Uterus (tissue), 4 donors: ENCODE results near the gene PKM. TPM values are rescaled to one million over a fixed set of nuclear protein-coding genes. Genes with fewer than 3 reads are reported as not detected.

Experiments used
- DNase-seq, 2 donors: peaks; one replicate each; pipeline ENCODE4 v3.0.0-alpha.2; 2019 to 2020
- H3K27ac ChIP-seq, 2 donors: fragments of 200-600 bp; sonication (generic); 1 replicate in 1 of 2; 2 replicates in 1 of 2; pipeline ENCODE4 v1.5.1; 2016 to 2018
- H3K27me3 ChIP-seq, 2 donors: fragments of 200-600 bp; sonication (generic); one replicate each; pipeline ENCODE4 v1.5.1; 2018 to 2019; ENCODE audit warnings: control low read depth in 1 of 2
- H3K36me3 ChIP-seq, 2 donors: fragments of 200-600 bp; sonication (generic); one replicate each; pipeline ENCODE4 v1.5.1; 2019; ENCODE audit warnings: control low read depth in 1 of 2
- H3K4me1 ChIP-seq, 2 donors: fragments of 200-600 bp; sonication (generic); one replicate each; pipeline ENCODE4 v1.5.1; 2018 to 2019; ENCODE audit warnings: control low read depth in 1 of 2
- H3K4me3 ChIP-seq, 2 donors: fragments of 200-600 bp; sonication (generic); 1 replicate in 1 of 2; 2 replicates in 1 of 2; pipeline ENCODE4 v1.5.1; 2018 to 2019; ENCODE audit warnings: mild to moderate bottlenecking in 1 of 2
- H3K9me3 ChIP-seq, 2 donors: fragments of 200-600 bp; sonication (generic); one replicate each; pipeline ENCODE4 v1.5.1; 2019; ENCODE audit warnings: control low read depth in 1 of 2
- POLR2A ChIP-seq, 2 donors: fragments of 450-650 bp; IDR thresholded peaks; one replicate each; pipeline ENCODE4 v1.6.1; 2016; ENCODE audit warnings: antibody characterized with exemption in 2 of 2, mild to moderate bottlenecking in 1 of 2, moderate library complexity in 1 of 2
- intact Hi-C: fragments of 100-400 bp; cut with DNase I; formaldehyde crosslinking; loops from one replicate; pipeline ENCODE4 v1.15.1; 2023; ENCODE audit warnings: low total_unique reads
- total RNA-seq, 4 donors: library from RNA; depleted of rRNA in 3 of 4; stranded (reverse); fragments of >200 nt in 3 of 4; gene quantifications; one replicate each; pipeline versions ENCODE4 v1.1.0 to v1.2.4, GENCODE V29; 2014 to 2023
- TF ChIP-seq, protein P1 (sequence below), 4 experiments: fragments of 200-600 bp in 2 of 4; fragments of 450-650 bp in 2 of 4; sonication (generic) in 2 of 4; IDR thresholded peaks; one replicate each; pipeline ENCODE4 v1.5.1; 2016 to 2019; ENCODE audit warnings: antibody characterized with exemption in 4 of 4, mild to moderate bottlenecking in 2 of 4, moderate library complexity in 1 of 4
- donor health status: DM: yes; HTN: yes; CAD: no.

Gene PKM
- total RNA-seq, 4 donors from 2014 or later: 101 to 443 (median 191) TPM

DNA sequence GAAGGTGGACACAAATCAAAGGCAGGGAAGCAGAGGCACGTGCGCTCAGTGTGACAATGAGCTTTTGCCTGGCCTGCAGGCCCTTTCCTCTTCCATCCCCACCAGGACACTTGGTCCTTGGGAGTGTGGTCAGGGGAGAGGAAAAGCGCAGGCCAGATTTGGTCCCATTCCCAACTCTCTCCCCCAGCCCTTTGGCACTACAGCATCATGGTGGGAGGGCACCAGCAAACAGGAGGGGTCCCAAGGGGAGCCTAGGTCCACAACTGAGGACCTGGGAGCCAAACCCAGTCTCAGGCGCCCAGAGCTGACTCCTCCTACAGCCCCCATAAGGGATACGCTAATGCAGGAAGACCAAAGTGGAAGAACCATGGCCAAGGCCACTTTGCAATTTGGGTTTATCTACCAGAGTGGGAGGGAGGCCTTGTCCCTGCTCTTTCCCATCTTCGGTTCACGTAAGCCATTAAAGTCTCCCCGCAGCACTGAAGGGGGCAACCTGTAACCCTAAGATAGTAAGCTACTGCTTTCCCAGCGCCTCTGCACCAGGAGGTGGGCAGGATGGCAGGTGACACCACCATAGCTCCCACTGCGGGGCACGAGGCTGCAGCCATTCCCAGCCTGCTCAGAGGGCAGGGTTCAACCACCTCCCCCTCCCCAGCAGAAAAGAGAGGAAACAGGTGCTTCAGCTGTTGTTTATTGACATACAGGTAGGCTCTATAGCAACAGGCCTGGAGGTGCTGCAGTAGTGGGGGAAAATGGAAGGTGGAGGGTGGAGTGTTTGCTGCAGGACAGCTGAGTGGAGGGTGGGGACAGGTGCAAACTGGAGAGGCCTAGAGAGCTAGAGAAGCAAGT, 32.4 kb downstream of the PKM start:
- Histone ChIP-seq H3K27me3 (peaks cover 0 to 11% of the 10 kb centered on the region in 2 donors), H3K4me3 (no peak overlapping the region), H3K9me3 (no peaks in the 10 kb centered on the region), H3K36me3 (no peaks in the 10 kb centered on the region), H3K27ac (no peak overlapping the region), H3K4me1 (peaks cover 0 to 5% of the 10 kb centered on the region in 2 donors)
- TF ChIP-seq, protein P1, sequence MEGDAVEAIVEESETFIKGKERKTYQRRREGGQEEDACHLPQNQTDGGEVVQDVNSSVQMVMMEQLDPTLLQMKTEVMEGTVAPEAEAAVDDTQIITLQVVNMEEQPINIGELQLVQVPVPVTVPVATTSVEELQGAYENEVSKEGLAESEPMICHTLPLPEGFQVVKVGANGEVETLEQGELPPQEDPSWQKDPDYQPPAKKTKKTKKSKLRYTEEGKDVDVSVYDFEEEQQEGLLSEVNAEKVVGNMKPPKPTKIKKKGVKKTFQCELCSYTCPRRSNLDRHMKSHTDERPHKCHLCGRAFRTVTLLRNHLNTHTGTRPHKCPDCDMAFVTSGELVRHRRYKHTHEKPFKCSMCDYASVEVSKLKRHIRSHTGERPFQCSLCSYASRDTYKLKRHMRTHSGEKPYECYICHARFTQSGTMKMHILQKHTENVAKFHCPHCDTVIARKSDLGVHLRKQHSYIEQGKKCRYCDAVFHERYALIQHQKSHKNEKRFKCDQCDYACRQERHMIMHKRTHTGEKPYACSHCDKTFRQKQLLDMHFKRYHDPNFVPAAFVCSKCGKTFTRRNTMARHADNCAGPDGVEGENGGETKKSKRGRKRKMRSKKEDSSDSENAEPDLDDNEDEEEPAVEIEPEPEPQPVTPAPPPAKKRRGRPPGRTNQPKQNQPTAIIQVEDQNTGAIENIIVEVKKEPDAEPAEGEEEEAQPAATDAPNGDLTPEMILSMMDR (IDR thresholded peaks at IDR 0.05): no peak
- TF ChIP-seq POLR2A (IDR thresholded peaks at IDR 0.05): no peak
- intact Hi-C loops: no loop called here
- DNase-seq: no peak

DNA sequence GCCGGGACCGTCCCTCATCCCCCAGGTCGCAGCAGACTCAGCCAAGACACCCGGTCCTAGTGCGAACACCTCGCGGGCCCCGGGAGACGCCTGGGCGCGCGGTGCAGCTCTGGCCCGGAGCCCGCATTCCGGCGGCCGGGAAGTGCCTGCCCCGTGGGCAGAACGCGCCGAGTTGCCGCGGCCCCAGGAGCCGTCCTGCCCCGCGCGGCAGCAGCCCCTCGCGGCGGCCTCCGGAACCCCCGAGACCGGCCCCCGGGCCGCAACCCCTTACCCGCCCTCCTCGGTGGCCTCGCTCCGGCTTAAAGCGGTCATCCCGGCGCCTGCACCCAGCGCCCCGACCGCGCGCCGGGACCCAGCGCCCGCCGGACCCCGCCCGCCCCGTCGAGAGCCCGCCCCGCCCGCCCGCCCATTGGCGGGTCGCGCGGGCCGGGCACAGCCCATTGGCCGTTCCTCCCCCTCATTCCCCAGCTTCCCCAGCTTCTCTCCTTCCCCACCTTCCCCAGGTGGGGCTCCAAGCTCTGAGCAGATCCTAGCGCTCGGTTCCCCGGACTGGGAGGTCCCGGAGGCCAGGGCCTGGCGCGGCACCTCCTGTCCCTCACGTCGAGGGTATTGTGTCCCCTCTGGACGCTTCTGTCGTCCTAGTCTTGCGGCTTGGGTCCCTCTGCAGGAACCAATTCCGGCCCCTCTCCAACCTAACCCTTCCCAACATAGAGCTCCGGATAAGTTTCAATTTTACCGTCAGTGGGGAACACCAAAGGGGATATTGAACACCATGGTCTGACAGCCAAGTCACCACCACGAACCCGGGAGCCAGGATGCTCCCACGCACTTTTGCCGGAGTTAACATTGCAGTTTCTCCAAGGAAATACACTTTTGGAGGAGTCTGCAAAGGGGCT, 33.3 kb downstream of the PKM start, which contains the start of gene GRAMD2A:
Gene GRAMD2A, minus strand, starts transcription at position 328 of the 896 bp plus-strand sequence.
- intact Hi-C loops: no loop called here
- no peak for TF ChIP-seq POLR2A (IDR thresholded peaks at IDR 0.05)
- TF ChIP-seq, protein P1 (IDR thresholded peaks at IDR 0.05): no peak
- Histone ChIP-seq H3K36me3 (no peaks in the 10 kb centered on the region), H3K9me3 (no peaks in the 10 kb centered on the region), H3K27me3 (peaks cover 0 to 11% of the 10 kb centered on the region in 2 donors), H3K4me3 (peak within 1 kb of the TSS in 1 of 2 donors; percentile 34), H3K4me1 (peaks cover 0 to 5% of the 10 kb centered on the region in 2 donors), H3K27ac (no peak within 1 kb of the TSS)
- DNase-seq: no peak

DNA sequence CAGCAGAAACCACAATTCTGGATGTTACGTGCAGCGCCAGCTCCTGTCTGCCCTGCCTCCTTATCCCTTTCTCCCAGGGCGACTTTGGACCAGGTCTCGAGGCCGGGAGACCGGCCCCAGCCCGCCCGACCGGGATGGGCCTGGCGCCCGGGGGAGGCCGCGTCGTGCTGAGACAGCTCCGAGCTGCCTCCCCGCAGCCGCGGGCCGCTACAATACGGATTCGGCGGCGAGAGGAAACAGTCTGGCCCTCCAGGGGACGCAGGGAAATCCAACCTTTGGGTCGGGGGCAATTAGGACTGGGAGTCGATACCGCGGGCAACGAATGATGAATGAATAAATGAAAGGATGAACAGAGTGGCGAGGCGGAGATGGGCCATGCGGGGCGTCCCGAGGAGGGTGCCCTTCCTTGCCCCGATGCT, 33.9 kb downstream of the PKM start:
- H3K9me3 ChIP-seq: no peaks in the 10 kb centered on the region
- peaks cover 0 to 5% of the 10 kb centered on the region in 2 donors for H3K4me1 ChIP-seq
- peak overlapping the region in 1 of 2 donors; percentile 34 for H3K4me3 ChIP-seq
- H3K27ac ChIP-seq: no peak overlapping the region
- H3K27me3 ChIP-seq: peaks cover 0 to 11% of the 10 kb centered on the region in 2 donors
- DNase-seq: no peak
- intact Hi-C loops: no loop called here
- TF ChIP-seq POLR2A (IDR thresholded peaks at IDR 0.05): no peak
- no peaks in the 10 kb centered on the region for H3K36me3 ChIP-seq

DNA sequence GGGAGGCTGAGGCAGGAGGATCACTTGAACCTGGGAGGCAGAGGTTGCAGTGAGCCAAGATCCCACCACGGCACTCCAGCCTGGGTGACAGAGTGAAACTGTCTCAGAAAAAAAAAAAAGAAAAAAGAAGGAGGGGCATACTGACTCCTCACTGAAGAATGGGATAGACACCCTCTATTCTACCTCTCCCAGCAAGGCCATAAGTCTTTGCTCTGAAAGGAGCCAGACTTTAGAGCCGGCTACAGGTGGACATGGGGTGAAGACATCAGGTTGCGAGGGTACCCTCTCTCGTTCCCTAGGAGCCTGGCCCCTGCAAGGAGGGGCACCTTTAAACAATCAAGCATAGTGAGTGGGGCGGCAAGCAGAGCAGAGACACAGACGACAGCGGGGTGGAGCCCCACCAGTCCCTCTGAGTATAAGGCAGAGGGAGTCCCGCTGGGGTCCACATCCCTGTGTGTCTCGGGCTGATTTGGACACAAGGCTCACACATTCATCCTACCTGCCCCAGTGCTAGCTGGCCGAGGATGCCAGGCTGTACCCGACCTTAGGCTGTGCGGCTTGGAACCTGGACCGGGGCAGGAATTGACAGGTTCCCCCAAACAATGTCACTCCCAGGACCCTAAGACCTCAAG, 34.5 kb downstream of the PKM start:
- H3K36me3 ChIP-seq: no peaks in the 10 kb centered on the region
- H3K4me3 ChIP-seq: no peak overlapping the region
- no peak for DNase-seq
- no peak overlapping the region for H3K27ac ChIP-seq
- no peak for TF ChIP-seq POLR2A (IDR thresholded peaks at IDR 0.05)
- TF ChIP-seq, protein P1 (IDR thresholded peaks at IDR 0.05): no peak
- intact Hi-C loops: no loop called here
- no peaks in the 10 kb centered on the region for H3K9me3 ChIP-seq
- H3K27me3 ChIP-seq: peaks cover 0 to 11% of the 10 kb centered on the region in 2 donors
- peaks cover 0 to 5% of the 10 kb centered on the region in 2 donors for H3K4me1 ChIP-seq

DNA sequence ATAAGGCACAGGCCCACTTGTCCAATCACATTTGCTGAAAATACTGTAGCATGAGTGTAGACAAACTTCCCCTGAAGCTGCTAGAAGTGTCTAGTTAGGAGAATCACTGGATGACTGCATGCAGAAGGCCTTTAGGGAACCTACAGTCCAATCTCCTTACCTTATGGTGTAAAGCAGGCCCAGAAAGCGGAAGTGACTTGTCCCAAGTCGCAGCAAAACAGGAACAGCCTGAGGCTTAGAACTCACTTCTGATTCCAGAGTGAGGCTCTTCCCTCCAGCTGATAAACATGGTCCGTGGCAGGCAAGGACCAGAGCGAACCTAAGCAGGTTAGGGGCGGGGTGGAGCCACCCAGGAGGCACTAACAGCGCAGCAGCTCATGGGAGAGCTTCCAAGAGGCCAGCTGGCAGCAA, 35.9 kb downstream of the PKM start:
- Histone ChIP-seq H3K27ac (no peak overlapping the region), H3K9me3 (no peaks in the 10 kb centered on the region), H3K4me1 (peaks cover 0 to 5% of the 10 kb centered on the region in 2 donors), H3K27me3 (peaks cover 0 to 11% of the 10 kb centered on the region in 2 donors), H3K4me3 (no peak overlapping the region), H3K36me3 (no peaks in the 10 kb centered on the region)
- intact Hi-C loops: no loop called here
- DNase-seq: no peak
- TF ChIP-seq, protein P1 (IDR thresholded peaks at IDR 0.05): no peak
- TF ChIP-seq POLR2A (IDR thresholded peaks at IDR 0.05): no peak
